Middle frontal gyrus (tissue), 1 donor: ENCODE measurements around the gene MAPK13.
"Not testable (repeated sequence)": the region's sequence is repeated elsewhere in the genome, so short reads cannot be mapped to it uniquely, and the experiment has no call there.

Source experiments
- DNase-seq: peaks from one replicate; pipeline ENCODE4 v3.0.0-alpha.2; 2015; ENCODE audit warnings: low spot score; ENCODE audit errors: extremely low spot score

Gene MAPK13

DNA sequence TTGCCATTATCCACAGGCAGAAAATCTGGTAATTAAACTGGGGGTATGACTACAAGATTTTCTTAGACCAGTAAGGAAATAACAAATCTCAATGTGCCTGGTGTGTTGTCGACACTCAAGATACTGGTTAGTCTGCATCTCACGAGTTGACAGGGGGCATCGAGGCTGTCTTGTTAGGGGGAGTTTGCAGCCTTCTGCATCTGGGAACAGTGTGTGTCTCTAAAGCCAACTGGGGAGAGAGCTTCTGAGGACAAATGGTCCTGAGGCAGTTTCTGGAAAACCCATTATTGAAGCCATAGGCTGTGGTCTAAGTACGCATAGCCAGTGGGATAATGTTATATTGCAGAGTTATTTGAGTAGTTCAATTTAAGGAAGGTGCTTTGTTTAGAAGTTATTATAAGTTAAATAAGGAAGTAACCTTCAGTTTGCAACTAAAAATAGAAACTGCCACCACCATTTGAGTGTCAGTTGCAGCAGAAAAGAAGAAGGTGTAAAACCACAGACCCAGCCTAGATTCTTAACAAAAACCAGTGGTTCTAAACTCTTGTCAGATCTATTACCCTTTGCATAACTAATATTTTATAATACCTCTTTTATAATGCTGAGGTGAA lies 15.4 kb upstream of the MAPK13 start:
- no peak for DNase-seq

DNA sequence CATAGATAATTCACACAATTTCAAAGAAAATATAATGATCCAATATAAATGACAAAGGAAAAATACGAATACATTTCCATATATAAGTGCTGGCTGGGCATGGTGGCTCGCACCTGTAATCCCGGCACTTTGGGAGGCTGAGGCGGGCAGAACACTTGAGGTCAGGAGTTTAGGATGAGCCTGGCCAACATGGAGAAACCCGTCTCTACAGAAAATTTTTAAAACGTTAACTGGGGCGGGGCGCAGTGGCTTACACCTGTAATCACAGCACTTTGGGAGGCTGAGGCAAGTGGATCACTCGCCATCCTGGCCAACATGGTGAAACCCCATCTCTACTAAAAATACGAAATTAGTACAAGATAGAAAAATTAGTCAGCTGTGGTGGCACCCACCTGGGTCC lies 14.9 kb upstream of the MAPK13 start:
- DNase-seq = no peak

DNA sequence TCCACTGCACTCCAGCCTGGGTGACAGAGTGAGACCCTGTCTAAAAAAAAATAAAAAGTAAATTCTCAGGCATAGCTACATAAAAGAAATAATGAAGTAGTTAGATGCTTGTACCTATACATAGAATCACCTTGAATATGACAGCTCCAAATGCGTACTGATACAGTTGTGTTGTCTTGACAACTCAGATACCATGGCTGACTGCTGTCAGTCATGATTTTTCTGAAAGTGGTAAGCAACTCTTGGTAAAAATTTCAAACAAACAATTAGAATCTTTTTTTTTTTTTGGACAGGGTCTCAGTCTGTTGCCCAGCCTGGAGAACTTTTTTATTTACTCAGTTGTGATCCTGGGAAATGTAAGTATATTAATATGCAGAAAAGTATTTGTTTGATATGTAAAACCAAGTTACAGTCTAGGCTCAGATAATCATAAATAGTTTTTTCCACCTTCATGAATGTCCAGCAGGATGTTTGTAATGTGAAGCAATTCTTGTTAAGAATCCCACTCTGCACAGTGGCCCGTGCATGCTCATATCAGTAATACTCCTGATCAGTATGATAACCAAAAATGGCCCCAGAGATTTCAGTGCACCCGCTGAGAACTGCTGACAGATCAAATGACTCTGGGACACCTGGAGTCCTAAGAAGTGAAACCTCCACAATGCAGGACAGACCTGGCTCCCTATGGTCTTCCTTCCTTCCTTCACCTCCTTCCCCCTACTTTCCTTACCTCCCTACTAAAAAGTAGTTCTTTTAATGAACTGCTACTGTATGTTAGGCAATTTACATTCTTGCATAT lies 14.0 kb upstream of the MAPK13 start:
- DNase-seq = no peak

DNA sequence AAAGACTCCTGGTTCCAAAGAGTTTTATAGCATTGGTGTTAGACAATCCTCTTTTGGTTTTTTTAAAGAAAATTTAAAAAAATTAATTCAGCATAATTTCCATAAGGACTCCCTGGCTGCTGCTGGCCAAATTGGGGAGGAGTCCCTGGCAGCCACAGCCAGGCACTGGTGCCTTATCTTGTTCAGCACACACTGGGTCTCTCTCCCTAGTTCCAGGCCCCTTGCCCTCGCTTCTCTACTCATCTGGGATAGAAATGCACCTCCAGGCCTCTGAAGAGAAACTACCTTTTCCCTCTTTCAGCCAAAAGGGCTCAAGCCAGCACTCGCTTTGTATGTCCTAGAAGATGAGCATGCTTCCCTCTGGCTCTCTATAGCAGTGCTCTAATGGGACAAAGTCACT lies 13.4 kb upstream of the MAPK13 start:
- no peak for DNase-seq

DNA sequence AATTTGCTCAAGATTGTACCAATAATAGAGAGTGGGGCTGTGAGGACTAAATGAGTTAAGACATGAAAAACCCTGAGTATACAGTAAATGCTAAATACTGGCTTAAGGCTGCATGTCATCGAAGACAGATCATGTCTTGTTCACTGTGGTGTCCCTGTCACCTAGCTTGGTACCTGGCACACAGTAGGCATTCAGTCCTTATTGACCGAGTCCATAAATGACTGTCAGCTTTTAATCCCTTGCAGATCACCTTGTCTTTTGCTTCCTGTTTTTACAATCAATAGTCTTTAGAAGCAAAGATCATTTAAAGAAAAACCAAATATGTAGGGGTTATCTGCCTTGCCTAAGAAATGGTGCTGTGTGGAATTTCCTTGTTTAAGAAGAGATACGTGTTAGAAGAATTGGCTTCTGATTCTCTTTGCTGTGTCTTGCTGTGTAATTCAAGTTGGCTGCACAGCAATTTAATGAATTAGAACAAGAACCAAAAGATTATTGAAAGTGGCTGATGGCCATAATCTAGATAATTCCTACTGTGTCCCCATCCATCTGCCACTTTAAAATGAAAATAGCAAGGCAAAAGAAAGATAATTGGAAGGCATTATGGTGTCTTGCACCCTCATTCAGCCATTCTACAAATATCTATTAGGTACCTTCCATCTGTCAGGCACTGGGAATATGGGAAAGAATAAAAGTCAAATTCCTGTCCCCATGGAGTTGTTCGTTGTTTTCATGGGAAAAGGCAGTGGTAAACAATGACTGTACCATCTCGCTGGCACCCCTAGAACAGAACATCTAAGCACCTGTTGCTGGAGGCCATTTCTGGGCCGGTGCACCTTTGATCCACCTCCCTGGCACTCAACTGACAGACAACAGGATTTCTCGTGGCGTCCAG lies 12.4 kb upstream of the MAPK13 start:
- no peak for DNase-seq

DNA sequence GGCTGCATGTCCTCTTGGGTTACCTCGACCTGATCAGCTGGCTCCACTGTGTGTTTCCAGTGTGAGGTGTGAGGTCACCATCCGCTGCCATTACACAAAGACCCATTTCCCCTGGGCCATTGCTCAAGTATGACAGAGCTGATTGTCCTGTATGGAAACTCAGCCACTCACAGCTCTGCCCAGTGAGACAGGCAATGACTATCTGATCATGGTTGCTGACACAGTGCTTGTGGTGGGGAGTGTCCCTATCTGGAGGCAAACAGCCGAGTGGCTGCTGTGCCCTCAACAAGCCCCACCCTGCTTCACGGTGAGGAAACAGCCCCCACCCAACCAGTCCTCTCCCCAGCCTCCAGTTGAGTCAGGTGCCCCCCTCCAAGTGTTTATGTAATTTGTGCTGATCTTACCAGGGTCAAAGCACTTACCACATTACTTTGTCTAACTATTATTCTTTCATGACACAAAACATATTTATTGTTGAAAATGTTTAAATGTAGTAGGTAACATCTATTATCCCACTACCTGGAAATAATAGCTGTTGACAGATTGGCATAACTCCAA lies 11.7 kb upstream of the MAPK13 start:
- no peak for DNase-seq

DNA sequence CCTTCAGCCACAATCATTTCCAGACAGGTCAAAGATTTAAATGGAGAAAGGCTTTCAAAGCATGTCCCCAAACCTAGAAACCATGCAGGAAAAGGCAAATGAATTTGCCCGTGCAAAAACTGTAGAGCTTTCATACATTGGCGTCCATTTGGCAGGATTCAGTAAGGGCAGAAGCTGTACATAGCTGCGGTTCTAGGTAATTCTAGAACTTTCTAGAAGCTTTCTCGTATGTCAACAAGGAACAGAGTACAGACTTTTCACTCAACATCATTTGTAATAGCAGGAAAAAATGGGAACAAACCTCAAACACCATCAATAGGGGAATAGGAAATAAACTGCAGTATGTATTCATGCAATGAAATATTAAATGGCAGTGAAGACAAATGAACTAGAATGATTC lies 11.1 kb upstream of the MAPK13 start:
- no peak for DNase-seq

DNA sequence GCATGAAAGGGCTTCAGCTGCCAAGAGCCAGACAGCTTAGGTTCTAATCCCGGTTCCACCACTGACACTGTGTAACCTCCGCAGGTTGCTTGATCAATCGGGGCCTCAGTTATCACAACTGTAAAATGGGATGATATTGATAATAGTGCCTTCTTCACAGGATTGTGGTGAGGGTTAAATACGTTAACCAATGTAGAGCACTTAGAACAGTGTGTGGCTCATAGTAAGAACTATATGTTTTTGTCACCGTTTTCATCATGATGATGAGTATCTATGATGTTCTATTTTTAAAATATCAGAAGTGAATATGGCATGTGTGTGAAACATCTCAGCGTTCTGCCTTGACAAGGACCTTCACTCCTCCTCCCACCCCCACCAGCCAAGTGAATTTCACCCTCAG lies 10.3 kb upstream of the MAPK13 start:
- no peak for DNase-seq

DNA sequence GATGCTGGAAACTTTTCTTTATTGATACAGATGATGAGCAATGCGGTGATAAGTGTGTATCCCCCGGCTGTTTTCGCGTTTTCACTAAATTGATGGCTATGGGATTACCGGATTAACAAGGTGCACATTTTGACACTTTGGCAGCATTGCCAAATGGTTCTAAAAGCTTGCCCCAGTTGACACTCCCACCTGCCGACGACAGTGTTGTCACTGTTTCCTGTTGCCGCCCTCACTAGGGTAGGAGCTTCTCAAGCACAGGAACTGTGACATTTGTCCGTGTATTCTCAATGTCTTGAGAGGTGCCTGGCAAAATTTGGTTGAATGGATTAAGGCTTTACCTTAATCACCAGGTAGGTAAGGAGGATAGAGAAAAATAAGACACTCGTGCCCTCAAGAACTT lies 9.8 kb upstream of the MAPK13 start:
- DNase-seq = no peak

DNA sequence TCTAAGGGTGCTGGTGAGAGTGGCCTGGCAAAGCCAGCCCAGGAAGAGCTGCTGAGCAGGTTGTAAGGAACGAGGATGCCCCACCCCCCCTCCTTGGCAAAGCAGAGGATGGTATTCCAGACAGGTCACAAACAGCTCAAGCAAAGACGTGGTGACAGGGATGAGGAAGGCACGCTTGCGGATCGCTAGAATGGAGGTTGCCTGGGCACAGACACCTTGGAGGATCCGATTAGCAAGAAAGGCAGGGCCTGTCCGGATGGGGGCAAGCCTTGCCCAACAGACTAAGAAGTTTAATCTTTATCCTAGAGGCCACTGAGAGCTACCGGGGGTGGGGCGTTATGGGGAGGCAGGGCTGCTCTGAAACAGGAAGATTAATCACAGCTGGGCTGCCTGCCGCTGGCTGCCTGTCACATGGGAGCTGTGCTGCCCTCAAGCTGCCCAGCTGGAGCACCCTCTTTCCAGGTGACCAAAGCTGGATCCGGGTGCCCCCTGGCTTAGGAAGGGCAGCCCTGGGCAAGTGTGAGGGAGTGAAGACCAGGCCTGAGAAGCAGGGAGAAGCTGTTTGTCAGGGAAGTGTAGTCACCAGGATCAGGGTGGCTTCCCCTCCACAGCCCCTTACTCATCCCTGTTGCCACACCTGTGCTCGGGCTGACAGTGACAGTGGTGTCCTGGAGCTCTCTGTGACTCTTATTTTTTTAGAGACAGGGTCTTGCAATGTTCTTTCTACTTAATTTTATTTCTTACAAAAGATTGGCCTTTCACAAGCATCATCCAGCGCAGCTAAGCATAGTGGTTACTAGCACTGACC lies 9.1 kb upstream of the MAPK13 start:
- DNase-seq = no peak

DNA sequence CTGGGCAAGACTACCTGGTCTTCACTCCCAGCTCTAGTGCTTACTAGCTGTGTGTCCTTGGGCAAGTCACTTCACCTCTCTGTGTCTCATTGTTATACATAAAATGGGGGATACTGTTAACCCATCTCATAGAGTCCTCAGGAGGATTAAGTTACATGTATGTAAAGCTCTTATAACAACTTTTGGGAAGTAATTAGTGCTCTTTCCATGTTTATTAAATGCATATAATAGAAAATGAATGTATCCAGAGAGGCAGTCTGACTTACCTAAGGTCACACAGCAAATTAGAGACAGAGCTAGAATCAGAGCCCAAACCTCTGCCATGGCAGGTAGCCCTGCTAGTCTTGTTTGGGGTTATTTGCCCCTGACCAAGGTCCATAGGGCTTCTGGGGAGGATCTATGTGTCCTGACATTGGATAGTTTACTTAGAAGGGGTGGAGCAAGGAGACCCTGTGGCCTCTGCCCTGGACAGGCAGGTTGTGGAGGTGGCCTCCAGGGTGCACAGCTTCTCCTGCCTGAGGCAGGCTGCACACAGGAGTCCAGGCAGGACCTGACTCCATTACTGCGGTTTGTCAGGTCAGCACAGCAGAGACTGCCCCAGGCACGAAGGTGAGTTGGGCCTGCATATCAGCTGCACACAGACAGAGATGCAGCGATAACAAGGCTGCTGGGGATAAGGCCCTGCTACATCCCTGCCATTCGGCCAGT lies 8.4 kb upstream of the MAPK13 start:
- no peak for DNase-seq

DNA sequence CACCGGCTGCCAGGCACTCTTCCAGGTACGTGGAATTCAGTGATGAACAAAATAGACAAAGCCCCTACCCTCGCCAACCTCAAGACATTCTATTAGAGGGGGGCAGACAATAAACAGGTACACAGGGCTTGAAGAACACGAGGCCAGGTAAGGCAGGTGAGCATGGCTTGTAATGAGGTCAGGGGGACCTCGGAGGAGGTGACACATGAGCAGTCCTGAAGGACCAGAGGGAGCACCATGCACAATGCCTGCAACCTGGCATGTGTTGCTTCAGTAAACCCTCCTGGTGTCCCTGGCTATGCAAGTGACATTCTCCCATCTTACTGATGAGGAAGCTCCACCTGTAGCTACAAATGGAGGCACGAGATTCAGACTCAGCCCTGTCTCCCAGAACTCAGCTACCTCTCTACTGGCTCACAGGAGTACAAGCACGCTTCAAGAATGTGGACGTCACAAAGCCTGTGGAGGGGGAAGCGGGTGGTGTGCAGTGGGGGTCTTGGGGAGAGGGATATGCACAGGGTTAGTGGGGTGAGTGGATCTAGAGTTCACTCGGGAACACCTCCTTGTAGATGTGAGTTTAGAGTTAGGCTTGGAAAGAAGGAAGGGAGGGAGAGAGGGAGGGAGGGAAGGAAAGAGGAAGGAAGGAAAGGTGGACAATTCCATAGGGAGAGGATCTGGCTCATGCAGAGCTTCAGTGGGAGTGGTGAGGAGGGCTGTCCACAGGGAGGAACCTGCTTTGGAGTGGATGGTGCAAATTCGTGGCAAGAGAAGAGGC lies 7.6 kb upstream of the MAPK13 start:
- DNase-seq = no peak

DNA sequence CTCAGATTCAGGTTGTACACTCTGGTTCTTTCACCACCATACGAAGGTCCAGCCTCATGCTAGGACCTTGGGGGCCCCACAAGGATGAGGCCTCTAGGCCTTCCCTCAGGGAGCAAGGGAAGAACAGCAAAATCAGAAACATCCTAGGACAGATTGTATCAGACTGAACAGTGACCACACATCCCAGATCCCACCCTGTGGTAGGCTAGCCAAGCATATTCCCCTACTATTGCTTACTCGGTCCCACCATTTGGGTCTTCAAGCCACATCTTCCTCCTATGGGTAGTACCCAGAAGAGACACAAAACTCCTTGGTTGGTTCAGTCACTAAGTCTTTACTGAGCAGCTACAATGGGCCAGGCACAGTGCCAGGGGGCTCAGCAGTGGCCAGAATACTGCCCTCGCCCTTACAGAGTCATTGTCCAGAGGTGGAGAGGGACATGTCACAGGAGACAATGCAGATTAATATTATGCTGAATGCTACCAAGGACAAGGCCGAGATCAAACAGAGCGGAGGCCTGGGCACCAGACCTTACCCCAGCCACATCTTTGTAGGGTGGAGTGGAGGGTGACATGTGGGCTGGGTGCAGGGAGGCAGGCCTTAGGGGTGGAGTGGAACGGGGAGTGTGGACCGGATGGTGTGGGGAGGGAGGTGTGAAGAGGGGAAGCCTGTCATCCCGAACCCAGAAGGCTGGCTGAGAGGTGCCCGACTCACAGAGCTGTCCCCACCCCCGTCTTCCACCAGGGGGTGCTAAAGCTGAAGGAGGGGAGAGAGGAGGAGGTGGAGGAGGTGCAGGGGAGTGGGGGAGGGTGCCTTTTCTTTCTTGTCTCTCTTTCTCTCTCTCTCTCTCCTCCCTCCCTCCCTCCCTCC lies 6.8 kb upstream of the MAPK13 start:
- peak; percentile 70 for DNase-seq

DNA sequence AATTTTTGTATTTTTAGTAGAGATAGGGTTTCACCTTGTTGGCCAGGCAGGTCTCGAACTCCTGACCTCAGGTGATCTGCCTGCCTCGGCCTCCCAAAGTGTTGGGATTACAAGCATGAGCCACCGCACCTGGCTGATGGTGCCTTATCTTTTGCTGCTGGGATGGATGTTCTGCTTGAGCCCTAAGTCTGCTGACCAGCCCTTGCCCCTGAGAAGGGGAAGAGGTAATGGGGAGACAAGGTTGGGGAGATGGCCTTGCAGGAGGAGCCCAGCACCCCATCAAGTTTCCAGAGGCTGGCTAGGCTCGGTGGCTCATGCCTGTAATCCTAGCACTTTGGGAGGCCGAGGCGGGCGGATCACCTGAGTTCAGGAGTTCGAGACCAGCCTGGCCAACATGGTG lies 6.0 kb upstream of the MAPK13 start:
- DNase-seq = not testable (repeated sequence)

DNA sequence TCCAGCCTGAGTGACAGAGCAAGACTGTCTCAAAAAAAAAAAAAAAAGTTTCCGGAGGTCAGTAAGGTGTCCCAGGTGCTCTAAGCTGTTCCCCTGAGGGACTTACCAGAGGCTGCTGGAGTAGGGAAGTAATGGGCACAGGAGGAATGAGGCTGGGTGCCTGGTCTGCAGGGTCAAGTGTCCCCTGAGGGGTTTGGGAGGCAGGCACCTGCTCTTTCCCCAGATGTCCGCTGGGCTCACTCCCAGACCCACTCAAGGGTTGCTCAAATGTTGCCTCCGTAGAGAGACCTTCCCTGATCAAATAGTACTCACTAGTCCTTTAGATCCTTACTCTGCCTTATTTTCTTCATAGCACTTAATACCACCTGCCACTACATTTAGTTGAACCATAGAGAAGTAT lies 5.4 kb upstream of the MAPK13 start:
- no peak for DNase-seq

DNA sequence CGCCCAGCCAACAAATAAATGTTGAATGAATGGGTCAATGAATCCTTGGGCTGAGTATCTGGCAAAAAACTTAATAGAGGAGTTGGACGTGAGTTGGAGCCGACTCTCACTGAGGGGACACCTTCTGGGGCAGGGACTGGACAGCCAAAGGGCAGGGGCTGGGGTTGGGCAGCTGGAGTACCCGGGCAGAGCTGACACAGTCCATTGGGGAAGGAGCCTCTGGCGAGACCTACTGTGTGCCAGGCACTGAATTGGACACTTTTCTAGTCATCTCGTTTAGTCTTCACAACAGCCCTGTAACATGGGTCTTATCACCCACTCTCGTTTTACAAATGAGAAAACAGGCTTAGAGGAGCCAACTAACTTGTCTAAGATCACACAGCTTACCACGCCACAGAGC lies 4.7 kb upstream of the MAPK13 start:
- no peak for DNase-seq

DNA sequence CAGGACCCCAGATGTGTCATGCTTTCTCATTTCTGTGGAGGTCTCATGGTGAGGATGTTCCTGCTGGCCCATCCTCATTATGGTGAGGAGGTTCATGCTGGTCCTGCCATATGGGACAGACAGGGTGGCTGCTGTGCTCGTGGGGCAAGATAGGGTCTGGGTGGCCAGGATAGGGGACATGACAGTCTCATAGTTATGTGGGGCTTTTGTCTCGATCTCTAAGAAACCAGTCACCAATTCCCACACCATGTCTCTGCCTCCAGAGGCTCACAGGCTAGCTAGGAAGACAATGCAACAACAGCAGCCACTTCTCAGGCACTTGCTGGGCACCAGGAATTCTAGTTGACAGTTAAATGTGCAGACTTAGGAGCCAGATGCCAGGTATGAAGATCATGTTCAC lies 4.2 kb upstream of the MAPK13 start:
- DNase-seq = no peak

DNA sequence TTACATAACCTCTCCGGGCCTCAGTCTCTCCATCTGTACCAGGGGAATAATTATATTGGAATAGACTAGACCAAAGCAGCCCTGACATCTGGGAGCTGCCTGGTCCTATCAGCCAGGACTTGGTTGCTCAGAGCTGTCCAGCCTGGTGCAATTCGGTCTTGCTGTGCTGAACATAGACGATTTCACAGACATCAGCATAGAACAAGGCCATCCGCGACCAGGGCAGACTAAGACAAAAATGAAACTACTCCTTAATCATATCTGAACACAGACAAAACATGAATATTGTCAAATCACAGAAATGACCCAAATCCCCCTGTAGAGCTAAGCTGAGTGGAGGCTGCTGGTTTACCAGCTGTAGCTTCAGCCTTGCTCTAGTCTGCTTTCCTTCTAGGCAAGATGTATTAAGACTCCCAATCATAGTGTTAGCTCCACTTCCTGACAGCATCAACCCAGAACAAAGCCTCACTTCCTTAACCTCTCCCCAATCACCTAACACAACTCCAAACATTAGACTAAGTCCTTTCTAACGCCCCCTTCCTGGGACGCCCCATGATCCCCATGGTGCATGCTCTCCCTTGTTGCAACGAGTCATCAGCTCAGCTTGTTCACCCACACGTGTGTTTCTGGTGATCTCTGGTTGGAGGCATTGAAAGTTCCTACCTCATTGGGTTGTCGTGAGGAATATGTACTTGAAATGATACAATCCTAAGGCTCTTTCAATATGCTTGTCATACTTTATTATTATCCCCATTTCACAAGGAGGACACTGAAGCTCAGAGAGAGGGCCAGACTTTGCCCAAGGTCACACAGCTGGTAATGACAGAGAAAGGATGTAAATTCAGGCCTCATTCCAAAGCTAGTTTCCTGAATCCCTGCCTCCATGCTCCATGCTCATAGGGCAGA lies 3.5 kb upstream of the MAPK13 start:
- DNase-seq = no peak
